Measurements from ENCODE around the gene UBASH3A. TPM values are rescaled to one million over a fixed set of nuclear protein-coding genes. Genes with fewer than 3 reads are reported as not detected.

The UBASH3A gene
- total RNA-seq, 1 donor from 2014 or later: not detected

- no peak for DNase-seq (ENCODE audit: low read depth in 2 of 2)
Observed at GRCh38 chr21:42489006-42489563, 85.4 kb downstream of the UBASH3A start.

- no peak for DNase-seq (ENCODE audit: low read depth in 2 of 2)
Observed at GRCh38 chr21:42489991-42490390, 86.3 kb downstream of the UBASH3A start.

- DNase-seq (ENCODE audit: low read depth in 2 of 2): no peak
Observed at GRCh38 chr21:42490720-42491119, 87.0 kb downstream of the UBASH3A start.

GRCh38 chr21:42491328-42491727, 87.6 kb downstream of the UBASH3A start:
- no peak for DNase-seq (ENCODE audit: low read depth in 2 of 2)

GRCh38 chr21:42492201-42492600, 88.5 kb downstream of the UBASH3A start:
- DNase-seq (ENCODE audit: low read depth in 2 of 2): no peak

GRCh38 chr21:42493109-42494060, 89.7 kb downstream of the UBASH3A start:
- DNase-seq (ENCODE audit: low read depth in 2 of 2): no peak

- DNase-seq (ENCODE audit: low read depth in 2 of 2): no peak
Observed at GRCh38 chr21:42495027-42495426, 91.3 kb downstream of the UBASH3A start.

GRCh38 chr21:42495765-42496119, 92.0 kb downstream of the UBASH3A start:
- DNase-seq (ENCODE audit: low read depth in 2 of 2): no peak

DNA sequence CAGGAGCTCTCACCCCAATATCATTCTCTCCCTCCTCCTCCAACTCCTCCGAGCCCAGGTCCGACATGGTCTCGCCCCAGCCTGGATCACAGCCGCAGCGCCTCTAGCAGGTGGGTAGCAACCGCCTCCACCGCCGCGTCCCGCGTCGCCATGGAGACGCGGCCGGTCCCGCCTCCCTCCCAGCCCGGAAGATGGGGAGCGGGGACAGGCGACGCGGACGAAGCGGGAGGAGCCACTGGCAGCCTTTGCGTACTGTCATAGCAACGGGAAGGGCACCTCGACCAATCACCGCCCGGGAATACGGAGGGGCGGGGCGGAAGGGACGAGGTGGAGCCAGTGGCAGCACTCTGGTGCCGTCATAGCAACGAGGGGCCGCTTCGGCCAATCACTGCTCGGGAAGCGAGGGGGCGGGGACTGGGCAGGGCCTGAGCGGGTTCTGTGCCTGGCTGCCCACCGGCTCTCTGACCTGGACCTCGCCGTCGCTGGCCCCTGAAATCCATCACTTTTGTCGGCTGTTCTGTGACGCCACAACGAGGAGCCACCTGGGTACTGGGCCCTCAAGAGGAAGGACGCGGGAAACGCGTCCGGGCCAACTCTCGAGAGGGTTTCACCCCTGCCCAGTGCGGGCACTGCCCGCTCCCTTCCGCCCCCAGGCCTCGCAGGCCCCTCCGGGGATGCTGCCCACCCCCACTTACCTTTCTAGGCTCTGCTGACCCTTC, 92.6 kb downstream of the UBASH3A start, which contains the start of gene RSPH1:
Gene RSPH1, minus strand, starts transcription at position 105 of the 719 bp plus-strand sequence. Its CDS starts 38 bp downstream, at position 67.
- DNase-seq (ENCODE audit: low read depth in 2 of 2): peak; percentile 96 to 99

DNA sequence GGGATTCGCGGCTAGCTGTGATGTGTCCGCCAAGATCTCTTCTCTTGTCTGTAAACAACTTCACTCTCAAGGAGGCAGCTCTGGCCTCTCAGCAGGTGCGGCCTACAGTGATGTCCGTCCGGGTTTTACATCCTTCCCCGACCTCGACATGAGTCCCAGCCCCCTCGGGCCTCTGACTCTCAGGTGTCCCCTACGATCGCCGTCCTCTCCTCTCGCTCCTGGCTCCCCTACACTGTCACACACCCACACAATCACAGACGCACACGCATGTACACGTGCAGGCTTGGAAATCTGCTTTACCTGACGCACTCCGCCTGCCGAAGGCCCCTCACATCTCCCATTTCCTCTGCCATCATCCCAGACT, 93.1 kb downstream of the UBASH3A start:
- DNase-seq (ENCODE audit: low read depth in 2 of 2): no peak

Other genes with a start within 250 kb of the UBASH3A start
- 62.9 and 141 TPM in 2 replicates for gene ABCG1, start 184.8 kb upstream of the UBASH3A start, total RNA-seq
- gene TFF3, start 88.5 kb upstream of the UBASH3A start, total RNA-seq: 204 and 290 TPM in 2 replicates
- not detected in 2 replicates for gene TFF2, start 52.9 kb upstream of the UBASH3A start, total RNA-seq
- not detected in 2 replicates for gene TFF1, start 37.4 kb upstream of the UBASH3A start, total RNA-seq
- under 0.01 TPM in 1 of 2 replicates, not detected in the other for gene TMPRSS3, start 7.8 kb upstream of the UBASH3A start, total RNA-seq
- under 0.01 TPM in 1 of 2 replicates, not detected in the other for gene RSPH1, start 92.3 kb downstream of the UBASH3A start, total RNA-seq
- gene SLC37A1, start 110.0 kb downstream of the UBASH3A start, total RNA-seq: 10.7 and 11.5 TPM in 2 replicates
- 1.4 and 4.7 TPM in 2 replicates for gene PDE9A, start 249.7 kb downstream of the UBASH3A start, total RNA-seq

All from dermis microvascular lymphatic vessel endothelial cell (primary cell).